ENCODE data around the gene TFEB. TPM values are rescaled to one million over a fixed set of nuclear protein-coding genes. Genes with fewer than 3 reads are reported as not detected.

The TFEB gene
- total RNA-seq, 1 donor from 2014 or later, result 0.13 TPM

DNA sequence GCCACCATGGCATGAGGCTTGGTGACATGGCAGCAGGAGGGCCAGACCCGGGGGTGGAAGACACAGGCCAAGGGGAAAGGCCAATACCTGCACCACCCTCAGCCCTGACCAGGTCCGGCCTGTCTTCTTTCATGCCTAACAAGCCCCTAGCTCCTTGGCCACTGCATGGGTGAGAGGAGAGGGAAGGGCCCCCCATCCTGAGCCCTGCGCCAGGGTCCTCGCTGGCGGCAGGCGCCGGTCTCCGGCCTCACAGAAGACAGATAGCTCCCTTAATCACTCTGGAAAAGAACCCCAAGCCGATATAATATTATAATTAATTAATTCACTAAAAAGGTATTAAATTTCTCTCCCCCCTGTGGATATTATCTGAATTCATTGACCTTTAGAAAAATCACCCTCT lies 55.7 kb downstream of the TFEB start:
- peaks cover 31% of the 10 kb centered on the region for H3K4me1 Mint-ChIP-seq
- no peaks in the 10 kb centered on the region for H3K36me3 Mint-ChIP-seq
- Histone ChIP-seq H3F3A (ENCODE audit: low read depth) (peaks cover 10% of the 10 kb centered on the region), H3K4me1 (peaks cover 7% of the 10 kb centered on the region), H3K4me2 (no peak overlapping the region), H3K9me3 (ENCODE audit: low read depth) (no peaks in the 10 kb centered on the region), H3K4me3 (no peak overlapping the region), H3K27me3 (peaks cover 20% of the 10 kb centered on the region), H2AFZ (replicated peaks) (no peak overlapping the region), H3K36me3 (no peaks in the 10 kb centered on the region), H4K20me1 (ENCODE audit: low read depth) (no peaks in the 10 kb centered on the region), H3K79me2 (ENCODE audit: low read depth) (no peaks in the 10 kb centered on the region), H3K27ac (no peak overlapping the region), H3K9ac (no peak overlapping the region)
- no peak overlapping the region for H3K27ac Mint-ChIP-seq
- no peak overlapping the region for H3K4me3 Mint-ChIP-seq
- TF ChIP-seq EZH2phosphoT487 (IDR thresholded peaks at IDR 0.05), result no peak
- no peak for TF ChIP-seq EZH2 (IDR thresholded peaks at IDR 0.05)
- TF ChIP-seq, protein P1, sequence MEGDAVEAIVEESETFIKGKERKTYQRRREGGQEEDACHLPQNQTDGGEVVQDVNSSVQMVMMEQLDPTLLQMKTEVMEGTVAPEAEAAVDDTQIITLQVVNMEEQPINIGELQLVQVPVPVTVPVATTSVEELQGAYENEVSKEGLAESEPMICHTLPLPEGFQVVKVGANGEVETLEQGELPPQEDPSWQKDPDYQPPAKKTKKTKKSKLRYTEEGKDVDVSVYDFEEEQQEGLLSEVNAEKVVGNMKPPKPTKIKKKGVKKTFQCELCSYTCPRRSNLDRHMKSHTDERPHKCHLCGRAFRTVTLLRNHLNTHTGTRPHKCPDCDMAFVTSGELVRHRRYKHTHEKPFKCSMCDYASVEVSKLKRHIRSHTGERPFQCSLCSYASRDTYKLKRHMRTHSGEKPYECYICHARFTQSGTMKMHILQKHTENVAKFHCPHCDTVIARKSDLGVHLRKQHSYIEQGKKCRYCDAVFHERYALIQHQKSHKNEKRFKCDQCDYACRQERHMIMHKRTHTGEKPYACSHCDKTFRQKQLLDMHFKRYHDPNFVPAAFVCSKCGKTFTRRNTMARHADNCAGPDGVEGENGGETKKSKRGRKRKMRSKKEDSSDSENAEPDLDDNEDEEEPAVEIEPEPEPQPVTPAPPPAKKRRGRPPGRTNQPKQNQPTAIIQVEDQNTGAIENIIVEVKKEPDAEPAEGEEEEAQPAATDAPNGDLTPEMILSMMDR (IDR thresholded peaks at IDR 0.05), result no peak
- no peak for DNase-seq (ENCODE audit: low spot score)
- no peaks in the 10 kb centered on the region for H3K9me3 Mint-ChIP-seq
- H3K27me3 Mint-ChIP-seq (ENCODE audit: insufficient read depth, low read depth), result peaks cover 2% of the 10 kb centered on the region

DNA sequence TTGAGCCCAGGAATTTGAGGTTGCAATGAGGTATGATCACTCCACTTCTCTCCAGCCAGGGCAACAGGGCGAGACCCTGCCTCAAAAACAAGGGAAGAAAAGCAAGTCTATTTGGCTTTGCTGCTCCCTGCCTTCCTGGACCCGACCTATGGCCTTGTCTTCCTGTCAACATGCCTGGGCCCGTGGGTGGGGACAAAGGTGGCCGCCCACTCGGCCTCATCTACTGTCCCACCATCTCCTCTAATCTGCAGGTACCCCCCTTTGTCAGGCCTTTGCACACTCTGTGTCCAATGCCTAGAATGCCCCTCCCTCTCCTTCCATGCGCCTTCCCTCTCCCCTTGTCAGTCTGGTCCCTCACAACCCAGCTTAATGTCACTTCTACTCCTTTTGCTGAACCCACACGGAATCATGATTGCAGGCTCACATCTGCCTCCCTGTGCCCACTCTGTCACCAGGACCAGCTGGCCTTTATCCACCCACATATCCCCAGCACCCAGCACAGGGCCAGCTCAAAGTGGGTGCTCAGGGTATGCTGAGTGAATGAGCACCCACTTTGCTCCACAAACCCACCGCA lies 56.8 kb downstream of the TFEB start:
- Histone ChIP-seq H3K27ac (no peak overlapping the region), H3K4me3 (no peak overlapping the region), H4K20me1 (ENCODE audit: low read depth) (no peaks in the 10 kb centered on the region), H3K4me1 (peaks cover 10% of the 10 kb centered on the region), H3F3A (ENCODE audit: low read depth) (peaks cover 10% of the 10 kb centered on the region), H2AFZ (replicated peaks) (no peak overlapping the region), H3K36me3 (no peaks in the 10 kb centered on the region), H3K9me3 (ENCODE audit: low read depth) (no peaks in the 10 kb centered on the region), H3K9ac (no peak overlapping the region), H3K4me2 (no peak overlapping the region), H3K79me2 (ENCODE audit: low read depth) (no peaks in the 10 kb centered on the region), H3K27me3 (peaks cover 11% of the 10 kb centered on the region)
- no peak for DNase-seq (ENCODE audit: low spot score)
- Mint-ChIP-seq H3K4me1 (peaks cover 34% of the 10 kb centered on the region), H3K36me3 (no peaks in the 10 kb centered on the region), H3K27me3 (ENCODE audit: insufficient read depth, low read depth) (peaks cover 2% of the 10 kb centered on the region), H3K9me3 (no peaks in the 10 kb centered on the region), H3K27ac (no peak overlapping the region), H3K4me3 (no peak overlapping the region)
- TF ChIP-seq EZH2phosphoT487 (IDR thresholded peaks at IDR 0.05) (no peak), EZH2 (IDR thresholded peaks at IDR 0.05) (no peak)
- TF ChIP-seq, protein P1 (IDR thresholded peaks at IDR 0.05), result no peak

DNA sequence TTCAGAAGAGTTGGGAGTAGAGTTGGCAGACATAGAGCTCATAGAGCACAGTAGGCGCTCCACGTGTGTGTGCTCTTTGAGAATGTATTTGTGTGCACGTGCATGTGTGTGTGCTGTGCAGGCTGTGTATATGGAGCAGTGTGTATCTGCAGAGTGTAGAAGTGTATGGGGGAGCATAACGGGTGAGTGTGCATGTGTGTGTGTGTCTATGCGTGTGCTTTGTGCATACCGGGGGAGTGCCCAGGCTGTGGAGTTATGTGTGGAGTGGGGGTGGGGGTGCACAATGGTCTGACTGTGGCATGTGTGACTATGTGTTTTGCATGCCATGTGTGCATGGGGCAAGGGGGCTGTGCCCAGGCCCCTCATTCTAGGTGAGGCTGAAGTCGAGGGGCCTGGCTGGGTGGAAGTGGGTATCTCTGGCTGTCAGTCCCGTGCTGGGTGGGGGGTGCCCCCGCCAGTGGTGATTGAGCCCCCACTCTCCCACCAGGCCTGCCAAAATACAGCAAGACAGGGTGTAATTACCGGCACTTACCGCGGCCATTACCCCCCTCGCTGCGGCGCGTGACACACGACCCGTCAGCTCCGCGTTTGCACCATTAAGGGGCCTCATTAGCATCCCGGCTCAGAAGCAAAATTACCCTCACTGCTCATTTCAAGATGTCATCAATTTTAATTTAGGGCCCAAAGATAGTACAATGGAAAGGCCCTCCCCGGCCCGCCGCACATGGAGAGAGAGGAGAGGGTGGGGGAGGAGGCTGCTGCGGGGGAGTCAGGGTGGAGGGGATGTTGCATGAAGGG lies 58.1 kb downstream of the TFEB start:
- Histone ChIP-seq H3K9me3 (ENCODE audit: low read depth) (no peaks in the 10 kb centered on the region), H3K27ac (no peak overlapping the region), H3K9ac (no peak overlapping the region), H3K4me2 (peak overlapping the region; percentile 13), H2AFZ (replicated peaks) (no peak overlapping the region), H3K27me3 (peaks cover 1% of the 10 kb centered on the region), H4K20me1 (ENCODE audit: low read depth) (no peaks in the 10 kb centered on the region), H3K4me3 (no peak overlapping the region), H3K79me2 (ENCODE audit: low read depth) (no peaks in the 10 kb centered on the region), H3F3A (ENCODE audit: low read depth) (peaks cover 10% of the 10 kb centered on the region), H3K36me3 (no peaks in the 10 kb centered on the region), H3K4me1 (peaks cover 18% of the 10 kb centered on the region)
- Mint-ChIP-seq H3K9me3 (no peaks in the 10 kb centered on the region), H3K27ac (peak overlapping the region; percentile 82), H3K36me3 (no peaks in the 10 kb centered on the region), H3K4me3 (no peak overlapping the region), H3K4me1 (peaks cover 38% of the 10 kb centered on the region), H3K27me3 (ENCODE audit: insufficient read depth, low read depth) (peaks cover 2% of the 10 kb centered on the region)
- no peak for TF ChIP-seq EZH2phosphoT487 (IDR thresholded peaks at IDR 0.05)
- TF ChIP-seq, protein P1 (IDR thresholded peaks at IDR 0.05), result no peak
- no peak for TF ChIP-seq EZH2 (IDR thresholded peaks at IDR 0.05)
- DNase-seq (ENCODE audit: low spot score), result no peak
